HG02763 (cell line): ENCODE results near the gene MBD4.
"Not testable (repeated sequence)": the region's sequence is repeated elsewhere in the genome, so short reads cannot be mapped to it uniquely, and the experiment has no call there.

Experiments
- ATAC-seq: cut with Tn5 transposase; IDR thresholded peaks from one replicate; pipeline ENCODE4 v1.9.1; 2021; ENCODE audit warnings: mild to moderate bottlenecking, moderate library complexity; ENCODE audit not compliant: unreplicated experiment

The MBD4 gene

DNA sequence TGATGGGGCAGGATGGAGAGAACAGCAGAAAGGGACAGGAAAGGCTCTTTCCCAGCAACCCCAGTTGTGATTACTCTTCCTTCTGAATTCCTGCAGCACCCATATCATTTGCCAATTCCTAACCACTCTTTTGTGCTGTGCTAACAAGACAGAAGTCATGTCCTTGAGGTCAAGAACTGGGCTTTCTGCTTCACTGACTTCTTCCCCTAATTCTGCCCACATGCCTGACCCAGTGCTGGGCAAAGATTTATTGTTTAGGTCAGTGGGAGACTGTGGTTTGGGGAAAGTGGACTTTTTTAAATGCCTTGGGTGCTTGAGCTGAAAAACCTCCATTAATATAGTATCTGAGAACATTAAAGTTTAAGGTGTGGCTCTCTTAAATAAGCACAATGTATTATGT is 7.1 kb downstream of the MBD4 start:
- ATAC-seq = no peak

- ATAC-seq = no peak
These were observed 7.7 kb downstream of the MBD4 start for GRCh38 chr3:129432036-129432435.

- ATAC-seq = no peak
These were observed 10.1 kb downstream of the MBD4 start for GRCh38 chr3:129429602-129430001.

- no peak for ATAC-seq
These were observed 10.7 kb downstream of the MBD4 start for GRCh38 chr3:129429080-129429451.

DNA sequence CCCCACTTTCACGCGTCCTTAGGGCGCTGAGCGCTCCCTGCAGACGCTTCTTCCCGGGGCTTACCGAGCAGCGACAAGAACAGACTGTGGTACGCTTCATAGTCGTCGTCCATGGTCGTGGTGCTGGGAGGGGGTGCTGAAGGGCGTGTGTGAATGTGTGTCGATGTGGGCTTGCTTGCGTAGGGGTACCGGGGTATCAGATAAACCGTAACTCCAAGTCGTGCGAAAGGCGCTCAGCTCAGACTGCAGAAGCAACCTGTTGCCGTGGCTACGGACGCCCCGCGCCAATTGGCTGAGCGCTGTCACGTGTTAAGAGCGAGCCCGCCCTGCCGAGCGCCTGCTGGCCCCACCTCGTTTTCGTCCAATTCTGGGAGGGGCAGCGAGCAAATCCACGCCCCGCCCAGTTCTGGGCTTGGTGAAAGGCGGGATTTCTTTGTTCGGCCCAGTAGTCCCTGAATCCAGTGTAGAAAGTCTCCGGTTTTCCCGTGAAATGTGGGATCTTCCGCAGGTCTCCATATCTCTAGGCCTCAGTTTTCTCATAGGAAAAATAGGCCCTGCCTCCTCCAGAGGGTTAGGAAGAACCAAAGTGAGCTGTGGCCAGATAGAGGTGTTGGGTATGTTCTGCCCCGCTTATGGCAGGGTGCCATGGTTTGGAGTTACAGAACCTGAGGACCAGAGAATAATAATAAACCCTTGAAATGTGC is 11.2 kb downstream of the MBD4 start, which contains the start of gene EFCAB12:
TSS of gene EFCAB12 (minus strand) at position 261 of the 704 bp plus-strand sequence. CDS start at position 113, 148 bp downstream.
- peak; percentile 88 for ATAC-seq

- no peak for ATAC-seq
These were observed 11.8 kb downstream of the MBD4 start for GRCh38 chr3:129428007-129428375.

GRCh38 chr3:129425619-129426018 is 14.1 kb downstream of the MBD4 start:
- no peak for ATAC-seq

- no peak for ATAC-seq
These were observed 14.5 kb downstream of the MBD4 start for GRCh38 chr3:129425213-129425612.

DNA sequence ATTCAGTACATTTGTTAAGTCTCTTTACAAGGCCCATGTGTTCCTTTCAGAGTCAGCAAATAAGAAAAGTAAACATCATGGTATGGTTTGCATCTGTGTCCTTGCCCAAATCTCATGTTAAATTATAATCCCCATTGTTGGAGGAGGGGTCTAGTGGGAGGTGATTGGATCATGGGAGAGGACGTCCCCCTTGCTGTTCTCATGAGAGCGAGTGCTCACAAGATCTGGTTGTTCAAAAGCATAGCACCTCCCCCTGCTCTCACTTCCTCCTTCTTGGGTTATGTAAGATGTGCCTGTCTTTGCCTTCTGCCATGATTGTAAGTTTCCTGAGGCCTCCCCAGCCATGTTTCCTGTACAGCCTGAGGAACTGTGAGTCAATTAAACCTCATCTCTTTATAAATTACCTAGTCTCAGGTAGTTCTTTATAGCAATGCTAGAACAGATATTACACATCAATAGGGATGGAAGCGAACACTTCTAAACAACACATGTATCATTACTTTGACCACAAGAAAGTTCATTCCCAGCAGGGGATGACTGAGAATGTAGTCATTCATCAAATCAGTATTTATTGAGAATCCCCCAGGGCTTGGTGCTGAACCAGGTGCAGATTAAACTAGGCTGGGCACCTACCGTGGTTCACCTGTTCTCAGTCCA is 15.4 kb downstream of the MBD4 start:
- no peak for ATAC-seq

GRCh38 chr3:129422897-129423296 is 16.9 kb downstream of the MBD4 start:
- no peak for ATAC-seq

DNA sequence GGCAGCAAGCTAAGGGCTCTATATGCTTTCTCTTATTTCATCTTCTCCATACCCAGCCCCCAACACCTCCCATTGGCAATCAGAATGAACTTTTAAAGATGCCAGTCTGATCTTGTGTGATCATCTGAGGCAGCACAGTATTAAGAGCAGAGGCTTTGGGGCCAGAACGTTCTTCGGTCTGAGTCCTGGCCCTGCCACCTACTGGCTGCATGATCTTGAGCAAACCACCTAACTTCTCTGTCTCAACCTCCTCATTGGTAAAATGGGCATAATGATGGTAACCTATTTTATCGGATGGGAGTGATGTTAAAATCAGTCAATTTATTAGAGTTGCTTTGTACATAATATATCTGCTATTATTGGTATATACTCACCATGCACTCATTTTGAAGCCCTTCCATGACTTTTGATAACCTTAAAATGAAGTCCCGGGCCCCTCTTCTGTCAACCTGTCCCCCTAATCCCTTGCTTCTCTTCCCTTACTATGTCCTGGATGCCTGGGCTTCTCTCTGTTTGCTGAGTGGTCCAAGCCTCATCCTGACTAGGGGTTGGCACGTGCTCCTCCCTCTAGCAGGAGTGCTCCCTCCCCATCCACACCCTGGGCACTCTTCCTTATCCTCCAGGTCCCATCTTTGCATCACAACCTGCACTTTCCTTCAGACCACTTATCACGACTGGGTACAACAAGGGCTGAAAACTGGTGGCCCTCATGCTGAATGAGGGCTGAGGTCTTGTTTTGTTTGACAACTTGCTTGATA is 17.6 kb downstream of the MBD4 start:
- no peak for ATAC-seq

DNA sequence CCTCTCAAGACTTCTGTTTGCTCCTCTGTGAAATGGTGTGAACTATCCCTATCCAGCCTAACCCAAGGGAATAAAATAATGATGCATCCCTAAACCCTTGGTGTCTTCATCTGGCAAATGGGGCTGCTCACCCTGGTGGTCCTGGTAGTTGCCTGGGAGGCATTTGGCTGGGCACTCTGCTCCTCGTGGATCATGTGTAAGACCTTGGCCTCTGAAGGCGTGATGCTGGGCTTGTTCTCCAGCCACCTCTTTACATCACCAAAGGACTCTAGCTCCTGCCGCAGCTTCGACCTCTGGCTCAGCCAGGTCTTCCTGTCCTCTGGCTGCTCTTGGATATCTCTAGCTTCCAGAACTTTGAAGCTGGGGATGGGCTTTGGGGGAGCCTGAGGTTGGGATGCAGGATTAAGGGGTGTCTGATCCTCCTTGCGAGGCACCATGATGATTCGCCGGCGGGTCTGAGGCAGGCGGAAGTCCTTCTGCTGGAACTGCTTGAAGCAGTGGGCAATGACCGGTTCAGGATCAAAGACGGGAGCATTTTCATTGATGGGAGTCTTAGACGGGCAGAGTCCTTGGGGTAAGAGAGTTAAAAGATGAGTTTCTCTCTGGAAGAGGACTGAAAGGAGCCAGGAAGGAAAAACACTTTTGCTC is 18.4 kb downstream of the MBD4 start:
- no peak for ATAC-seq

GRCh38 chr3:129419476-129419875 is 20.3 kb downstream of the MBD4 start:
- no peak for ATAC-seq

GRCh38 chr3:129418041-129418973 is 21.4 kb downstream of the MBD4 start:
- ATAC-seq = no peak

DNA sequence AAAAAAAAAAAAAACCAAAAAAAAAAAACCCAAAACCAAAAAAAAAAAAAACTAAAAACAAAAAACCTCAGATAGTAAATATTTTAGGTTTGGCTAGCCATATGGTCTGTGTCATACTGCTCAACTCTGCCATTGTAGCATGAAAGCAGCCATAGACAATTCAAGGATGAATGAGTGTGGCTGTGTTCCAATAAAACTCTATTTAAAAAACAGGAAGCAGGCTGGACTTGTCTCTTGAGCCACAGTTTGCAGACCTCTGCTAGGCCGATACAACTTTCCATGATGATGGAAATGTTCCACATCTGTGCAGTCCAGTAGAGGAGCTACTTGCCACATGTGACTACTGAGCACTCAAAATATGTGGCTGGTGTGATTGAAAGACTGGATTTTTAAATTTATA is 22.4 kb downstream of the MBD4 start:
- no peak for ATAC-seq

DNA sequence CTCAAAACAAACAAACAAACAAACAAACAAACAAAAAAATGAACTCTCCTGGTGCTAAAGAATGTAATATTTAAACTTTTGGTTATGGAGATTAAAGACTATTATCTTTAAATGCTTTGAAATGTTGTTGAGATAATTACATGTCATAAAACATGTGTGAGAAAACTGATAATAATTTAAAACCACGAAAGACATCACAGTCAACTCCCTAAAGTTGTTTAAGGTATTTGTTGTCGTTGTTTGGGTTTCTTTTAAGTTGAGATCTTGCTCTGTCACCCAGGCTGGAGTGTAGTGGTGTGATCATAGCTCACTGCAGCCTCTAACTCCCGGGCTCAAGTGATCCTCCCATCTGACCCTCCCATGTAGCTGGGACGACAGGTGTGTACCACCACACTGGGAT is 23.3 kb downstream of the MBD4 start:
- no peak for ATAC-seq

DNA sequence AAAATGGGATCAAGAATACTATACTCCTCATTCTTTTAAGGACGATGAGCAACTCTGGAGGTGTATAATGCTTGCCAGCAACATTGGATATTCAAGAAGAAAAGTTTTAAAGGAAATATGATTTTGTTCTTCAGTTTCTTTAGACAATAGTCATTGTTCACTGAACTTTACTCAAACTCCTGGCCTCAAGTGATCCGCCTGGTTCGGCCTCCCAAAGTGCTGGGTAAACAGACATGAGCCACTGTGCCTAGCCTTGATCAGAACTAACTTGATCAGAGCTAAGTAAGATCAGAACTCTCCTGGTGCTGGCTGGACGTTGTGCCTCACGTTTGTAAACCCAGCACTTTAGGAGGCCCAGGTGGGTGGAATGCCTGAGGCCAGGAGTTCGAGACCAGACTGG is 23.9 kb downstream of the MBD4 start:
- ATAC-seq = no peak

GRCh38 chr3:129415378-129415777 is 24.4 kb downstream of the MBD4 start:
- no peak for ATAC-seq

GRCh38 chr3:129413687-129414506 is 25.9 kb downstream of the MBD4 start:
- ATAC-seq = peak; percentile 78

GRCh38 chr3:129413238-129413637 is 26.5 kb downstream of the MBD4 start:
- not testable (repeated sequence) for ATAC-seq
